ENCODE results near the gene ACADVL. TPM values are rescaled to one million over a fixed set of nuclear protein-coding genes. Genes with fewer than 3 reads are reported as not detected.
A peak's percentile ranks its signal among the peaks of the same experiment; 100 is the strongest.

ACADVL gene
- total RNA-seq, 1 donor from 2014 or later: 693 TPM

- Mint-ChIP-seq H3K9me3 (ENCODE audit: low read depth) (no peaks in the 10 kb centered on the region), H3K4me3 (ENCODE audit: low read depth) (peak overlapping the region; percentile 69)
- no peak for DNase-seq (ENCODE audit: low spot score, unreplicated experiment)
Observed at GRCh38 chr17:7217113-7217987, 2.4 kb upstream of the ACADVL start.

DNA sequence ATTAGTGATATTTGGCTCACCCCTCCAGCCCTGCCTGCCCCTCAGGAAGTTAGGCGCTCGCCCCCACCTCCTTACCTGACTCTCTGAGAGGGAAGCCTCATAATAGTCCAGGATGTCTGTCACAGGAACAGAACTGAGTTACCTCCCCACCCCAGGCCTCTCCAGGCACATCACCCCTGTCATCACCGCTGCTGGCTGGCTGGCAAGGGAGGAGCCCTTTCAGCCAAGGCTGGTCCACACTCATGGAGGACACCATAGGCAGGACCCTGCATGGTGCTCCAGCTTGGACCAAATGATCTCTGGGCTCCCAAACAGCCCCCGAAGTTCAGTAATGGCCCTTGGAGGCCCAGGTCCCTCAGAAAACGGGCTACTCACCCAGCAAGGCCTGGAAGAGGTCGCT, 1.6 kb upstream of the ACADVL start:
- DNase-seq (ENCODE audit: low spot score, unreplicated experiment): no peak
- no peaks in the 10 kb centered on the region for H3K36me3 Mint-ChIP-seq (ENCODE audit: insufficient read depth)
- H3K4me3 Mint-ChIP-seq (ENCODE audit: low read depth): peak overlapping the region; percentile 69
- no peak for TF ChIP-seq CTCF (IDR thresholded peaks at IDR 0.05; ENCODE audit: unreplicated experiment)
- peaks cover 40% of the 10 kb centered on the region for H3K4me1 Mint-ChIP-seq (ENCODE audit: low read depth)
- no peaks in the 10 kb centered on the region for H3K9me3 Mint-ChIP-seq (ENCODE audit: low read depth)
- H3K27ac Mint-ChIP-seq: peak overlapping the region; percentile 69
- no peaks in the 10 kb centered on the region for H3K27me3 Mint-ChIP-seq

More at GRCh38 chr17:7217113-7217987, 2.4 kb upstream of the ACADVL start:
- peaks cover 41% of the 10 kb centered on the region for H3K4me1 Mint-ChIP-seq (ENCODE audit: low read depth)
- no peak for TF ChIP-seq CTCF (IDR thresholded peaks at IDR 0.05; ENCODE audit: unreplicated experiment)
- peak overlapping the region; percentile 81 for H3K27ac Mint-ChIP-seq
- no peaks in the 10 kb centered on the region for H3K27me3 Mint-ChIP-seq
- H3K36me3 Mint-ChIP-seq (ENCODE audit: insufficient read depth): no peaks in the 10 kb centered on the region

- Mint-ChIP-seq H3K4me1 (ENCODE audit: low read depth) (peaks cover 34% of the 10 kb centered on the region), H3K9me3 (ENCODE audit: low read depth) (no peaks in the 10 kb centered on the region), H3K4me3 (ENCODE audit: low read depth) (peak overlapping the region; percentile 91), H3K27me3 (no peaks in the 10 kb centered on the region), H3K36me3 (ENCODE audit: insufficient read depth) (peaks cover 4% of the 10 kb centered on the region), H3K27ac (no peak overlapping the region)
- no peak for TF ChIP-seq CTCF (IDR thresholded peaks at IDR 0.05; ENCODE audit: unreplicated experiment)
- DNase-seq (ENCODE audit: low spot score, unreplicated experiment): no peak
Observed at GRCh38 chr17:7218758-7219157, 980 bp upstream of the ACADVL start.

GRCh38 chr17:7219229-7219811, 418 bp upstream of the ACADVL start:
- peaks cover 34% of the 10 kb centered on the region for H3K4me1 Mint-ChIP-seq (ENCODE audit: low read depth)
- H3K27me3 Mint-ChIP-seq: no peaks in the 10 kb centered on the region
- H3K27ac Mint-ChIP-seq: peak overlapping the region; percentile 97
- peak overlapping the region; percentile 91 for H3K4me3 Mint-ChIP-seq (ENCODE audit: low read depth)
- TF ChIP-seq CTCF (IDR thresholded peaks at IDR 0.05; ENCODE audit: unreplicated experiment): no peak
- no peak for DNase-seq (ENCODE audit: low spot score, unreplicated experiment)
- no peaks in the 10 kb centered on the region for H3K9me3 Mint-ChIP-seq (ENCODE audit: low read depth)
- peaks cover 6% of the 10 kb centered on the region for H3K36me3 Mint-ChIP-seq (ENCODE audit: insufficient read depth)

DNA sequence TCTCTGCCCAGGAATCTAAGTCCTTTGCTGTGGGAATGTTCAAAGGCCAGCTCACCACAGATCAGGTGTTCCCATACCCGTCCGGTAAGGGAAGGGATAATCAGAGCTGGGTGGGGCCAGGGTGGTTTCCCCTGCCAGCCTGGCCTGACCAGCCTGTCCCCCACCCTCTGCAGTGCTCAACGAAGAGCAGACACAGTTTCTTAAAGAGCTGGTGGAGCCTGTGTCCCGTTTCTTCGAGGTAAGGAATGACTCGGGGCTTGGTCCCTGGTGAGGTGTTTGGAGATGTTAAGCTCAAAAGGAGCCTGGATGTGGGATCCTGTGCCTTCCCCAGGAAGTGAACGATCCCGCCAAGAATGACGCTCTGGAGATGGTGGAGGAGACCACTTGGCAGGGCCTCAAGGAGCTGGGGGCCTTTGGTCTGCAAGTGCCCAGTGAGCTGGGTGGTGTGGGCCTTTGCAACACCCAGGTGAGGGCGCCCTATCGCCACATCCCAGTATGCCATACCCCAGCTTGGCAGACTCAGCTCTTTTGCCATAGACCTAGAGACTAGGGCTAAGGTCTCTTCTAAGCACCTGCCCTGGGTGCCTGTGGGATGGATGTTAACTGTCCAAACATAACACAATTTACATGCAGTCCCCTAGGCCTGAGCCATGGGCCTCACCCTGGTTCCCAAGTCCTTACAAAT, 997 bp downstream of the ACADVL start:
- peak overlapping the region; percentile 97 for H3K27ac Mint-ChIP-seq
- H3K4me3 Mint-ChIP-seq (ENCODE audit: low read depth): peak overlapping the region; percentile 91
- no peak for DNase-seq (ENCODE audit: low spot score, unreplicated experiment)
- peaks cover 6% of the 10 kb centered on the region for H3K36me3 Mint-ChIP-seq (ENCODE audit: insufficient read depth)
- H3K9me3 Mint-ChIP-seq (ENCODE audit: low read depth): no peaks in the 10 kb centered on the region
- H3K27me3 Mint-ChIP-seq: no peaks in the 10 kb centered on the region
- TF ChIP-seq CTCF (IDR thresholded peaks at IDR 0.05; ENCODE audit: unreplicated experiment): peak; percentile 48
- H3K4me1 Mint-ChIP-seq (ENCODE audit: low read depth): peaks cover 30% of the 10 kb centered on the region

All from progenitor cell of endocrine pancreas (in vitro differentiated cells).